Activated CD4-positive, alpha-beta memory T cell treated with anti-CD3 and anti-CD28 coated beads for 36 hours (primary cell): Measurements from ENCODE around the gene SORL1. TPM values are rescaled to one million over a fixed set of nuclear protein-coding genes. Genes with fewer than 3 reads are reported as not detected.

Source experiments
- CTCF ChIA-PET: fragments of 350-600 bp; sonication (Branson Sonifier 250); formaldehyde crosslinking; loops from one replicate; lab custom pipeline; 2021; ENCODE audit warnings: antibody characterized with exemption, inconsistent platforms; lab: Charles Lee
- POLR2A ChIA-PET: fragments of 350-600 bp; sonication (Branson Sonifier 250); formaldehyde crosslinking; loops from one replicate; lab custom pipeline; 2021; ENCODE audit warnings: antibody characterized with exemption; lab: Charles Lee
- DNase-seq: peaks from one replicate; pipeline ENCODE4 v3.0.0-alpha.2; 2020
- H3K27ac Mint-ChIP-seq: one replicate; pipeline ENCODE4 v1.8.0; 2021; ENCODE audit warnings: mixed read lengths
- H3K27me3 Mint-ChIP-seq: one replicate; pipeline ENCODE4 v1.8.0; 2021; ENCODE audit warnings: mixed read lengths
- H3K36me3 Mint-ChIP-seq: one replicate; pipeline ENCODE4 v1.8.0; 2021; ENCODE audit warnings: mixed read lengths
- H3K4me1 Mint-ChIP-seq: one replicate; pipeline ENCODE4 v1.8.0; 2021; ENCODE audit warnings: low read depth, mixed read lengths
- H3K4me3 Mint-ChIP-seq: one replicate; pipeline ENCODE4 v1.8.0; 2021; ENCODE audit warnings: mild to moderate bottlenecking, mixed read lengths
- H3K9me3 Mint-ChIP-seq: one replicate; pipeline ENCODE4 v1.8.0; 2021; ENCODE audit warnings: mixed read lengths
- intact Hi-C: fragments of 100-400 bp; cut with micrococcal nuclease; formaldehyde crosslinking; loops from one replicate; pipeline ENCODE4 v1.15.1; 2023
- total RNA-seq, 2 experiments: library from RNA; stranded (reverse); gene quantifications; one replicate each; pipeline ENCODE4 v1.2.3, GENCODE V29; 2021

SORL1 gene
- total RNA-seq, 2 experiments from 2014 or later, result 48.1 to 49.3 TPM

DNA sequence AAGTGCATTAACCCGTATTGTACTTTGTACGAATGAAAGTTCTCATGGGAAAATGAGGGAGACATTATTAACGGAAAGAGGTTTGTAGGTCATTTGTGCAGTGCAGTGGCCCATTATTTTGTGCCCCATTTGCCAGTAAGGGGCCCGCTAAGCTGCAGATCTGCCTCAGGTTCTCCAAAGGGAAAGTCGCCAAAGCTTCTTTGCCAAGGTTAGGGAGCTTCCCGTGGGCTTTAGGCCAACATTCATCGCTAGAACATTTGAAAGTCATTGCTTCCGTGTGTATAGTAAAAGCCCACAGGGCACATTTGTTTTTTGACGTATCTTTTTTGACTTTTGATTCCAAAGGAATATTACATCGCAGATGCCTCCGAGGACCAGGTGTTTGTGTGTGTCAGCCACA lies 61.7 kb downstream of the SORL1 start:
- DNase-seq, result no peak
- Mint-ChIP-seq H3K36me3 (peaks cover 43% of the 10 kb centered on the region), H3K9me3 (no peaks in the 10 kb centered on the region), H3K4me1 (peaks cover 53% of the 10 kb centered on the region), H3K27ac (no peak overlapping the region), H3K27me3 (no peaks in the 10 kb centered on the region), H3K4me3 (no peak overlapping the region)
- intact Hi-C loops, result no loop called here
- ChIA-PET POLR2A (no interaction called here), CTCF (no interaction called here)

GRCh38 chr11:121514432-121515334 lies 62.6 kb downstream of the SORL1 start:
- Mint-ChIP-seq H3K9me3 (no peaks in the 10 kb centered on the region), H3K27me3 (no peaks in the 10 kb centered on the region), H3K4me1 (peaks cover 54% of the 10 kb centered on the region), H3K36me3 (peaks cover 43% of the 10 kb centered on the region), H3K27ac (peak overlapping the region; percentile 47), H3K4me3 (no peak overlapping the region)
- intact Hi-C loops, result no loop called here
- ChIA-PET CTCF (no interaction called here), POLR2A (no interaction called here)
- no peak for DNase-seq

DNA sequence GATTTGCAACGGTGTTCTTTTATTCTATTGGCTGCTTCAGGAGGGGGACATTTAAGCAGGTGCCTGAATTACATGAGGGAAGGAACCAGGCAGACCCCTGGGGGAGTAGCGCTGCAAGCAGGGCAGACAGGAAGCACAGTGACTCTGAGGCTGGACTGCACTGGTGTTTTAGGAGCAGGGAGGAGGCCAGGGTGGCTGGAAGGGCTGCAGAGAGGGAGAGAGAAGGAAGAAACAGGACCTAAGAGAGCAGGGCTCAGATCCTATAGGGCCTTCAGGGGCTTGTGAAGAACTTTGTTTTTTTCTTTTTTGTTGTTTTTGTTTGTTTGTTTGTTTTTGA lies 63.2 kb downstream of the SORL1 start:
- H3K9me3 Mint-ChIP-seq, result no peaks in the 10 kb centered on the region
- H3K4me3 Mint-ChIP-seq, result no peak overlapping the region
- peaks cover 54% of the 10 kb centered on the region for H3K4me1 Mint-ChIP-seq
- H3K27me3 Mint-ChIP-seq, result no peaks in the 10 kb centered on the region
- ChIA-PET POLR2A (no interaction called here), CTCF (no interaction called here)
- DNase-seq, result no peak
- H3K27ac Mint-ChIP-seq, result no peak overlapping the region
- intact Hi-C loops, result no loop called here
- peaks cover 46% of the 10 kb centered on the region for H3K36me3 Mint-ChIP-seq

- H3K4me3 Mint-ChIP-seq, result no peak overlapping the region
- intact Hi-C loops, result no loop called here
- peaks cover 45% of the 10 kb centered on the region for H3K36me3 Mint-ChIP-seq
- CTCF ChIA-PET, result interaction anchor here (0.5 kb wide), 1 partner anchor 186 kb away, joined by 3 read pairs; no protein-coding TSS in a partner anchor
- POLR2A ChIA-PET, result interaction anchor here (2.6 kb wide), 1 partner anchor 10 kb away, joined by 6 read pairs; no protein-coding TSS in a partner anchor
- H3K27ac Mint-ChIP-seq, result peak overlapping the region; percentile 9
- H3K27me3 Mint-ChIP-seq, result no peaks in the 10 kb centered on the region
- no peaks in the 10 kb centered on the region for H3K9me3 Mint-ChIP-seq
- peaks cover 65% of the 10 kb centered on the region for H3K4me1 Mint-ChIP-seq
- no peak for DNase-seq
Measured at GRCh38 chr11:121517996-121518395, 65.9 kb downstream of the SORL1 start.

DNA sequence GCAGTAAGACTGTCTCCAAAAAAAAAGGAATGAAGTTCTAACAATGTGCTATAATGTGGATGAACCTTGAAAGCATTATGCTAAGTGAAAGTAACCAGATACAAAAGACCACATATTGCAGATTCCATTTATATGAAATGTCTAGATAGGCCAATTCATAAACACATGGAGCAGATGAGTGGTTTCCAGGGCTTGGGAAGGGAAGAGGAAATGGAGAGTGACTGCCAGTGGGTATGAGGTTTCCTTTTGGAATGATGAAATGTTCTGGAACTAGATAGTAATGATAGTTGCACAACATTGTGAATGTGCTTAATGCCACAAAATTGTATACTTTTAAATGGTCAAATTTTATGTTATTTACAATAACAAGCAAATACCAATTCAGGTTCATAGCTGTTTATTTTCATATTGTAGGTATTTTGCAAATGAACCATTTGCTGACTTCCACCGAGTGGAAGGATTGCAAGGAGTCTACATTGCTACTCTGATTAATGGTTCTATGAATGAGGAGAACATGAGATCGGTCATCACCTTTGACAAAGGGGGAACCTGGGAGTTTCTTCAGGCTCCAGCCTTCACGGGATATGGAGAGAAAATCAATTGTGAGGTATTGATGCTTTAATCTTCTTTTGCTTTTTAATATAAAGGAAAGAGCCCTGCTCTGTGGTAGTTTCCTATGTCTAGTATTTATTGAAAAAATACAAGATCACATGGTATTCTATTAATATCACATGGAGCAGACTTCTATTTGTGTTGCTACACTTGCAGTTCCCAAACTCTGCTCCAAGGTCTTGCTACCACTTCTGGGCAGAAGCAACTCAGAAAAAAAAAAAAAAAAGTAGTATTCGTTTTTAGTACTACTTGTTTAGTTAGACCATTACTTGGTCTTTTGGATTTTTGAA lies 68.4 kb downstream of the SORL1 start:
- intact Hi-C loops, result loop anchor here (1.0 to 5.0 kb wide), 5 partner anchors 19 to 88 kb away; no protein-coding TSS in a partner anchor
- Mint-ChIP-seq H3K4me1 (peaks cover 51% of the 10 kb centered on the region), H3K9me3 (peaks cover 13% of the 10 kb centered on the region), H3K4me3 (no peak overlapping the region), H3K27ac (no peak overlapping the region), H3K36me3 (peaks cover 46% of the 10 kb centered on the region), H3K27me3 (no peaks in the 10 kb centered on the region)
- no peak for DNase-seq
- ChIA-PET POLR2A (interaction anchor here (0.6 to 2.1 kb wide), 5 partner anchors 27 to 88 kb away, joined by 3 to 7 read pairs (median 4); no protein-coding TSS in a partner anchor), CTCF (no interaction called here)

DNA sequence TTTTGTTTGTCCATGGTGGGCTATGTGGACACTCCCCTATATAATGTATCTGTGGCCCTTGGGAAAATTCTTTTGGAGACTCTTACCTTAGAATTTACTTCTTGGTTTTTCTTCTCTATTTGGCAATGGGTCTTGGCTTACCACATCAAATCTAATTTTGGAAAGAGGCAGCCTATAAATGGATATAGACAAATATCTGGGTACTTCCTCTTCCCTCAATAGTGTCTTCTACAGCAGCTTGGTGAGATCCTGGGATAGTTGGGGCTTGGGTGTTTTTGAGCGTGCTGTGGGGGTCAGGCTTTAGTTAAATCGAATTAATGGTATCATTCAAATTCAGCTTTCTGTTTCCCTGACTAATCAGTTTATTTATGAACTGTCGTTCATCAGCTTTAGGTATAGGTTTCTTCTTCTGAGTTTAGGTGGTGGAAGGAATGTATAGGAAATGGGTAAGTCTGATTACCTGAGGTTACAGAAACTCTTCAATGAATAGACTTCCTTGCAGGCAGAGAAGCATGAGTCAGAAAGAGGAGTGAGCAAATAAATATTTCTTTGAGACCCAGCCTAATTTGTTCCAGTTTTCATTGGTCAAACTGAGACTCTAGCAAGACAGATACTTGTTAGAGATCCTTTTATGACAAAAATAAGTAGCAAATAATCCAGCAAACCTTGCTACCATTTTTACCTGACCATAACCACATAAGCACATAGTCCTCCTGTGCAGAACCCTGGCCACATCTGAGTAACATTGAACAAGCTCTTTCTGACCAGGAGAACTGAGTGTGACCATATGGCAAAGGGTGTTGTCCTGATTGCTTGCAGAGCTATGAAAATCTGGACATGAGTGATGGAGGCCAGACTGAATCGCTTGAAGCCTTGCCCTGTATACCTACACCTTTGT lies 69.3 kb downstream of the SORL1 start:
- ChIA-PET CTCF (interaction anchor here (1.0 to 1.2 kb wide), 2 partner anchors 15 to 151 kb away, joined by 3 read pairs; no protein-coding TSS in a partner anchor), POLR2A (interaction anchor here (0.6 to 2.1 kb wide), 6 partner anchors 26 to 104 kb away, joined by 3 to 7 read pairs (median 4); no protein-coding TSS in a partner anchor)
- H3K9me3 Mint-ChIP-seq, result peaks cover 15% of the 10 kb centered on the region
- H3K27me3 Mint-ChIP-seq, result no peaks in the 10 kb centered on the region
- intact Hi-C loops, result loop anchor here (1.0 to 5.0 kb wide), 6 partner anchors 18 to 89 kb away; no protein-coding TSS in a partner anchor
- H3K4me3 Mint-ChIP-seq, result no peak overlapping the region
- H3K4me1 Mint-ChIP-seq, result peaks cover 47% of the 10 kb centered on the region
- DNase-seq, result no peak
- peaks cover 49% of the 10 kb centered on the region for H3K36me3 Mint-ChIP-seq
- H3K27ac Mint-ChIP-seq, result peak overlapping the region; percentile 57

DNA sequence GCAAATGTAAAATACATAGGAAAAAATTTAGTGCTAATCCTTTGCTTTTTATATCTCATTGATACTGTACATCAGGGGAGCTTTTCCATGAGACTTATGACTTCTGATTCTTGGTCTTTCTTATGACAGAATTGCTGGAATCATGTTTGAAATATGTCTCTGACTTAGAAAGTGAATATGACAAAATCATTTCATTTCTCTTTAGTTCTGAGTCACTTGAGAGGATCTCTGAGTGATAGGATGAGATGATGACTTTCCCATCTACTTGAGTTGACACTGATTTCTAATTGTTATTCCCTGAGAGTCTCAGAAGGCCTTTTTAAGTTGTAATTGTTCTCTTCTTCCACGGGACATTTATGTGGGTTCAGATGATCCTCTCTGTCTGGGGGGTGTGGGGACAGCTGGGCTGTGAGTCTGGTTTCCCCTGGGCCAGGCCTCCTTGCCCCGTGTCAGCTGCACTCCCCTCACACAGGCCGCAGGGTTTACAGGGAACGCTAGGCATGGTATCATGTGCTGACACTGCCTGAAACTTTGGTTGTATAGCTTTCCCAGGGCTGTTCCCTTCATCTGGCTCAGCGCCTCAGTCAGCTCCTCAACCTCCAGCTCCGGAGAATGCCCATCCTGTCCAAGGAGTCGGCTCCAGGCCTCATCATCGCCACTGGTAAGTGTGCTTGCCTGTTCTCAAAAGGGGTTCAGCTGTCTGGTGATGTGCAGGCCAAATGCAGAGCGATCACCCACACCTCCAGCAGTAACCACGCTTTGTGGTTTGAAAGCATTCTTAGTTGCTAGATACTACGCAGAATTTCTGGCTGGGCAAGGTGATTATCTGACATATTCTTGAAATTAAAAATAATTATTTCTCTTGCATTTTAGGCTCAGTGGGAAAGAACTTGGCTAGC lies 70.2 kb downstream of the SORL1 start:
- Mint-ChIP-seq H3K27me3 (no peaks in the 10 kb centered on the region), H3K4me1 (peaks cover 47% of the 10 kb centered on the region), H3K36me3 (peaks cover 48% of the 10 kb centered on the region), H3K9me3 (peaks cover 15% of the 10 kb centered on the region), H3K27ac (peak overlapping the region; percentile 57), H3K4me3 (no peak overlapping the region)
- DNase-seq, result no peak
- CTCF ChIA-PET, result interaction anchor here (0.9 to 1.2 kb wide), 3 partner anchors 14 to 152 kb away, joined by 3 read pairs; no protein-coding TSS in a partner anchor
- POLR2A ChIA-PET, result interaction anchor here (1.1 to 2.1 kb wide), 4 partner anchors 39 to 105 kb away, joined by 3 to 7 read pairs (median 4); no protein-coding TSS in a partner anchor
- intact Hi-C loops, result loop anchor here (1.0 to 5.0 kb wide), 2 partner anchors 39 to 60 kb away; no protein-coding TSS in a partner anchor

GRCh38 chr11:121523581-121524232 lies 71.6 kb downstream of the SORL1 start:
- Mint-ChIP-seq H3K36me3 (peaks cover 46% of the 10 kb centered on the region), H3K27me3 (no peaks in the 10 kb centered on the region), H3K27ac (no peak overlapping the region), H3K4me3 (no peak overlapping the region), H3K9me3 (peaks cover 15% of the 10 kb centered on the region), H3K4me1 (peaks cover 43% of the 10 kb centered on the region)
- no peak for DNase-seq
- POLR2A ChIA-PET, result no interaction called here
- intact Hi-C loops, result loop anchor here (5.0 kb wide), 1 partner anchor 59 kb away; no protein-coding TSS in a partner anchor
- CTCF ChIA-PET, result no interaction called here

- H3K9me3 Mint-ChIP-seq, result peaks cover 15% of the 10 kb centered on the region
- CTCF ChIA-PET, result no interaction called here
- H3K4me3 Mint-ChIP-seq, result no peak overlapping the region
- POLR2A ChIA-PET, result interaction anchor here (1.1 kb wide), 1 partner anchor 9 kb away, joined by 4 read pairs; no protein-coding TSS in a partner anchor
- no peak for DNase-seq
- no peaks in the 10 kb centered on the region for H3K27me3 Mint-ChIP-seq
- no peak overlapping the region for H3K27ac Mint-ChIP-seq
- peaks cover 51% of the 10 kb centered on the region for H3K36me3 Mint-ChIP-seq
- H3K4me1 Mint-ChIP-seq, result peaks cover 43% of the 10 kb centered on the region
- intact Hi-C loops, result loop anchor here (5.0 kb wide), 1 partner anchor 58 kb away; no protein-coding TSS in a partner anchor
Measured at GRCh38 chr11:121524233-121524631, 72.1 kb downstream of the SORL1 start.

DNA sequence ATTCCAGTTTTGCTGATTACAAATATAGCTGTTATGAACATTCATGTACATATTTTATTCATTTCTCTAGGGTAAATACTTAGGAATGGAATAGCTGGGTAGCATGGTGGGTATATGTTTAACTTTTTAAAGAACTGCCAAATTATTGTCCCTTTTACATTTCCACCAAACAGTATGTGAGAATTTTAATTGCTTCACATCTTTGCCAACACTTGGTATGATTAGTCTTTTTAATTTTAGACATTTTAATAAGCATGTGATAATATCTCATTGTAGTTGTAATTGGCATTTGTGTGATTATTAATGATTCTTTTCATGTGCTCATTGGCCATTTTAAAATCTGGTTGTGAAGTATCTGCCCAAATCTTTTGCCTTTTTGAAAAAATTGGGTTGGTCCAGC lies 73.3 kb downstream of the SORL1 start:
- intact Hi-C loops, result no loop called here
- H3K27ac Mint-ChIP-seq, result no peak overlapping the region
- H3K4me1 Mint-ChIP-seq, result peaks cover 33% of the 10 kb centered on the region
- H3K36me3 Mint-ChIP-seq, result peaks cover 57% of the 10 kb centered on the region
- H3K4me3 Mint-ChIP-seq, result no peak overlapping the region
- CTCF ChIA-PET, result no interaction called here
- H3K27me3 Mint-ChIP-seq, result no peaks in the 10 kb centered on the region
- DNase-seq, result no peak
- H3K9me3 Mint-ChIP-seq, result peaks cover 22% of the 10 kb centered on the region
- POLR2A ChIA-PET, result interaction anchor here (1.1 kb wide), 1 partner anchor 8 kb away, joined by 4 read pairs; no protein-coding TSS in a partner anchor
